DND-41 (cell line): Measurements from ENCODE around the gene NAPB.

Source experiments
- CTCF ChIP-seq: IDR thresholded peaks from 2 replicates; pipeline ENCODE4 v1.5.1; 2012; ENCODE audit warnings: borderline replicate concordance, low read length, moderate library complexity, mild to moderate bottlenecking; ENCODE audit not compliant: poor library complexity, severe bottlenecking; ENCODE audit errors: extremely low read depth
- EZH2 ChIP-seq: IDR thresholded peaks from 3 replicates; pipeline ENCODE4 v1.6.1; 2012; ENCODE audit warnings: borderline replicate concordance, low read depth, mild to moderate bottlenecking, moderate library complexity, low read length, inconsistent platforms; ENCODE audit not compliant: severe bottlenecking

GRCh38 chr20:23415555-23415954 lies 5.7 kb downstream of the NAPB start:
- no peak for TF ChIP-seq CTCF
- no peak for TF ChIP-seq EZH2
